GM18517 (cell line): Measurements from ENCODE around the gene PITPNM1.

ENCODE experiments used
- ATAC-seq: cut with Tn5 transposase; IDR thresholded peaks from one replicate; pipeline ENCODE4 v1.9.1; 2021; ENCODE audit warnings: mild to moderate bottlenecking, moderate library complexity; ENCODE audit not compliant: unreplicated experiment

The PITPNM1 gene

GRCh38 chr11:67504005-67504949 lies 886 bp downstream of the PITPNM1 start:
- ATAC-seq, result no peak

GRCh38 chr11:67503119-67504004 lies 1.8 kb downstream of the PITPNM1 start:
- ATAC-seq, result no peak

GRCh38 chr11:67502328-67502979 lies 2.7 kb downstream of the PITPNM1 start:
- no peak for ATAC-seq

GRCh38 chr11:67501854-67502253 lies 3.3 kb downstream of the PITPNM1 start:
- no peak for ATAC-seq

GRCh38 chr11:67500831-67501715 lies 4.1 kb downstream of the PITPNM1 start:
- no peak for ATAC-seq

GRCh38 chr11:67500484-67500821 lies 4.7 kb downstream of the PITPNM1 start:
- ATAC-seq, result no peak

GRCh38 chr11:67499808-67500483 lies 5.2 kb downstream of the PITPNM1 start:
- ATAC-seq, result no peak

GRCh38 chr11:67498544-67498972 lies 6.6 kb downstream of the PITPNM1 start:
- ATAC-seq, result no peak

GRCh38 chr11:67497656-67498291 lies 7.4 kb downstream of the PITPNM1 start:
- ATAC-seq, result no peak

GRCh38 chr11:67496113-67496512 lies 9.1 kb downstream of the PITPNM1 start:
- no peak for ATAC-seq

- ATAC-seq, result no peak
These were observed 9.7 kb downstream of the PITPNM1 start for GRCh38 chr11:67495234-67496005.

GRCh38 chr11:67494371-67495233 lies 10.6 kb downstream of the PITPNM1 start:
- no peak for ATAC-seq

GRCh38 chr11:67493548-67494370 lies 11.4 kb downstream of the PITPNM1 start:
- ATAC-seq, result no peak

GRCh38 chr11:67492801-67493547 lies 12.2 kb downstream of the PITPNM1 start:
- no peak for ATAC-seq

- no peak for ATAC-seq
These were observed 13.0 kb downstream of the PITPNM1 start for GRCh38 chr11:67492069-67492727.
